OCI-LY1 (cell line): ENCODE data around the gene RORB.

Source experiments
- H2AFZ ChIP-seq: fragments of 200-600 bp; sonication (generic), shearing (Covaris generic); 2 replicates; pipeline ENCODE4 v1.6.0; 2014; ENCODE audit warnings: antibody characterized with exemption, mild to moderate bottlenecking, low read length
- H3F3A ChIP-seq: fragments of 200-600 bp; sonication (generic), shearing (Covaris generic); 2 replicates; pipeline ENCODE4 v1.6.0; 2014; ENCODE audit warnings: mild to moderate bottlenecking, antibody characterized with exemption, low read length, moderate library complexity; ENCODE audit not compliant: insufficient read depth
- H3K27ac ChIP-seq: fragments of 200-600 bp; sonication (generic); 2 replicates; pipeline ENCODE4 v1.5.1; 2014; ENCODE audit warnings: low read length, mixed run types, mild to moderate bottlenecking, low read depth; ENCODE audit not compliant: poor library complexity, severe bottlenecking
- H3K27me3 ChIP-seq: fragments of 200-600 bp; sonication (generic); 2 replicates; pipeline ENCODE4 v1.6.0; 2014; ENCODE audit warnings: antibody characterized with exemption, mild to moderate bottlenecking, low read length, moderate library complexity; ENCODE audit not compliant: insufficient read depth
- H3K36me3 ChIP-seq: fragments of 200-600 bp; sonication (generic); 2 replicates; pipeline ENCODE4 v1.6.1; 2014; ENCODE audit warnings: mild to moderate bottlenecking, antibody characterized with exemption, low read length, moderate library complexity, mixed read lengths; ENCODE audit not compliant: insufficient read depth
- H3K4me1 ChIP-seq: fragments of 200-600 bp; sonication (generic); 2 replicates; pipeline ENCODE4 v1.5.1; 2014; ENCODE audit warnings: mild to moderate bottlenecking, low read length, moderate library complexity; ENCODE audit not compliant: insufficient read depth, severe bottlenecking
- H3K4me2 ChIP-seq: fragments of 200-600 bp; sonication (generic), shearing (Covaris generic); 2 replicates; pipeline ENCODE4 v1.6.1; 2014; ENCODE audit warnings: low read length
- H3K4me3 ChIP-seq: fragments of 200-600 bp; sonication (generic); 2 replicates; pipeline ENCODE4 v1.5.1; 2014; ENCODE audit warnings: low read length, low read depth, mild to moderate bottlenecking, mixed read lengths; ENCODE audit not compliant: poor library complexity, severe bottlenecking
- H3K79me2 ChIP-seq: fragments of 200-600 bp; shearing (Covaris generic); 2 replicates; pipeline ENCODE4 v1.6.1; 2016; ENCODE audit warnings: mixed run types, low read length, mixed read lengths; ENCODE audit not compliant: insufficient read depth
- H3K9ac ChIP-seq: fragments of 200-600 bp; sonication (generic), shearing (Covaris generic); 2 replicates; pipeline ENCODE4 v1.6.1; 2014; ENCODE audit warnings: mild to moderate bottlenecking, low read length, mixed read lengths
- H3K9me2 ChIP-seq: fragments of 200-600 bp; sonication (generic), shearing (Covaris generic); 2 replicates; pipeline ENCODE4 v1.6.1; 2014; ENCODE audit warnings: low read depth, mild to moderate bottlenecking, low read length, mixed read lengths
- H3K9me3 ChIP-seq: fragments of 200-600 bp; shearing (Covaris generic); 2 replicates; pipeline ENCODE4 v1.6.1; 2014; ENCODE audit warnings: low read length, mixed read lengths
- H4K20me1 ChIP-seq: fragments of 200-600 bp; sonication (generic), shearing (Covaris generic); 2 replicates; pipeline ENCODE4 v1.6.0; 2016; ENCODE audit warnings: mild to moderate bottlenecking, low read length; ENCODE audit not compliant: insufficient read depth
- CTCF ChIP-seq: fragments of 200-600 bp; sonication (generic), shearing (Covaris generic); IDR thresholded peaks from 2 replicates; pipeline ENCODE4 v1.5.1; 2017; ENCODE audit warnings: mild to moderate bottlenecking, antibody characterized with exemption, low read length, moderate library complexity, mixed read lengths
- EZH2 ChIP-seq: fragments of 200-600 bp; sonication (generic), shearing (Covaris generic); IDR thresholded peaks from 2 replicates; pipeline ENCODE4 v1.8.0; 2017; ENCODE audit warnings: borderline replicate concordance, mixed run types, mild to moderate bottlenecking, antibody characterized with exemption, low read length, moderate library complexity, mixed read lengths

Gene RORB

GRCh38 chr9:74662674-74663073 is 165.5 kb downstream of the RORB start:
- Histone ChIP-seq H3K4me1 (no peaks in the 10 kb centered on the region), H4K20me1 (no peaks in the 10 kb centered on the region), H3K4me3 (no peak overlapping the region), H3K9me3 (no peaks in the 10 kb centered on the region), H3K9me2 (no peaks in the 10 kb centered on the region), H3K79me2 (no peaks in the 10 kb centered on the region), H3F3A (no peaks in the 10 kb centered on the region), H3K9ac (no peak overlapping the region), H3K27ac (no peak overlapping the region), H2AFZ (no peak overlapping the region), H3K27me3 (no peaks in the 10 kb centered on the region; the same call in 1 of the 2 replicates), H3K36me3 (no peaks in the 10 kb centered on the region), H3K4me2 (no peak overlapping the region)
- TF ChIP-seq CTCF (no peak), EZH2 (no peak)

- no peak overlapping the region for H2AFZ ChIP-seq
- no peaks in the 10 kb centered on the region for H3K9me3 ChIP-seq
- TF ChIP-seq EZH2 = no peak
- no peaks in the 10 kb centered on the region for H3K79me2 ChIP-seq
- H4K20me1 ChIP-seq = no peaks in the 10 kb centered on the region
- no peak overlapping the region for H3K27ac ChIP-seq
- H3K4me3 ChIP-seq = no peak overlapping the region
- H3K36me3 ChIP-seq = no peaks in the 10 kb centered on the region
- no peaks in the 10 kb centered on the region for H3K4me1 ChIP-seq
- no peaks in the 10 kb centered on the region for H3K9me2 ChIP-seq
- no peaks in the 10 kb centered on the region; the same call in 1 of the 2 replicates for H3K27me3 ChIP-seq
- H3K4me2 ChIP-seq = no peak overlapping the region
- H3K9ac ChIP-seq = no peak overlapping the region
- H3F3A ChIP-seq = no peaks in the 10 kb centered on the region
Measured at GRCh38 chr9:74663439-74663838, 166.3 kb downstream of the RORB start.

GRCh38 chr9:74666625-74667316 is 169.6 kb downstream of the RORB start:
- Histone ChIP-seq H3F3A (no peaks in the 10 kb centered on the region), H3K27me3 (no peaks in the 10 kb centered on the region; the same call in 1 of the 2 replicates), H3K79me2 (no peaks in the 10 kb centered on the region), H3K9ac (no peak overlapping the region), H3K4me1 (no peaks in the 10 kb centered on the region), H3K9me3 (no peaks in the 10 kb centered on the region), H3K4me3 (no peak overlapping the region), H2AFZ (no peak overlapping the region), H3K36me3 (no peaks in the 10 kb centered on the region), H4K20me1 (no peaks in the 10 kb centered on the region), H3K9me2 (no peaks in the 10 kb centered on the region), H3K4me2 (no peak overlapping the region), H3K27ac (no peak overlapping the region)
- TF ChIP-seq CTCF (no peak), EZH2 (no peak)

GRCh38 chr9:74672237-74672636 is 175.1 kb downstream of the RORB start:
- Histone ChIP-seq H3K27ac (no peak overlapping the region), H4K20me1 (no peaks in the 10 kb centered on the region), H3K4me3 (no peak overlapping the region), H3K79me2 (no peaks in the 10 kb centered on the region), H3K9ac (no peak overlapping the region), H3F3A (no peaks in the 10 kb centered on the region), H3K27me3 (0 out of 2 replicates have a peak, but pooled peaks cover 7% of the 10 kb centered on the region), H3K4me1 (no peaks in the 10 kb centered on the region), H3K36me3 (no peaks in the 10 kb centered on the region), H3K4me2 (no peak overlapping the region), H3K9me3 (no peaks in the 10 kb centered on the region), H3K9me2 (no peaks in the 10 kb centered on the region), H2AFZ (no peak overlapping the region)
- TF ChIP-seq CTCF = no peak
